CD4-positive, CD25-positive, alpha-beta regulatory T cell (primary cell): ENCODE measurements around the gene PAQR7. TPM values are rescaled to one million over a fixed set of nuclear protein-coding genes. Genes with fewer than 3 reads are reported as not detected.

ENCODE experiments used
- ATAC-seq, 2 donors: fragments of 150-1000 bp; cut with Tn5 transposase; one replicate each; pipeline ENCODE4 v1.10.0; 2021; ENCODE audit warnings: low read depth in 2 of 2, moderate number of reproducible peaks in 2 of 2, moderate library complexity in 1 of 2
- DNase-seq, 3 donors: peaks; one replicate each; pipeline versions ENCODE4 v3.0.0 to v3.0.0-alpha.2; 2012 to 2022; ENCODE audit warnings: mixed read lengths in 1 of 3
- H3K27ac ChIP-seq: one replicate; pipeline ENCODE4 v1.7.0; 2013; ENCODE audit warnings: mild to moderate bottlenecking, low read length; ENCODE audit not compliant: insufficient read depth, poor library complexity, severe bottlenecking
- H3K27me3 ChIP-seq: one replicate; pipeline ENCODE4 v1.7.0; 2013; ENCODE audit warnings: low read length; ENCODE audit not compliant: control insufficient read depth, insufficient read depth
- H3K36me3 ChIP-seq: one replicate; pipeline ENCODE4 v1.7.0; 2013; ENCODE audit warnings: mild to moderate bottlenecking, low read length, moderate library complexity; ENCODE audit not compliant: control insufficient read depth, insufficient read depth
- H3K4me1 ChIP-seq: 2 replicates; pipeline ENCODE4 v1.7.0; 2013; ENCODE audit warnings: mild to moderate bottlenecking, low read length; ENCODE audit not compliant: insufficient read depth, control insufficient read depth, poor library complexity, severe bottlenecking
- H3K4me3 ChIP-seq: one replicate; pipeline ENCODE4 v1.7.0; 2013; ENCODE audit warnings: low read depth, mild to moderate bottlenecking, low read length, moderate library complexity
- H3K9me3 ChIP-seq, 2 experiments: 1 replicate in 1 of 2; 2 replicates in 1 of 2; pipeline ENCODE4 v1.7.0; 2013; ENCODE audit warnings: low read length in 2 of 2, mild to moderate bottlenecking in 1 of 2, moderate library complexity in 1 of 2; ENCODE audit not compliant: control insufficient read depth in 2 of 2
- H3K27ac Mint-ChIP-seq, 3 donors: one replicate each; pipeline ENCODE4 v1.8.0; 2020 to 2022; ENCODE audit warnings: mild to moderate bottlenecking in 3 of 3, mixed read lengths in 3 of 3, moderate library complexity in 2 of 3
- H3K27me3 Mint-ChIP-seq: one replicate; pipeline ENCODE4 v1.8.0; 2022; ENCODE audit warnings: mild to moderate bottlenecking, mixed read lengths
- H3K36me3 Mint-ChIP-seq: one replicate; pipeline ENCODE4 v1.8.0; 2020; ENCODE audit warnings: mixed read lengths
- H3K4me1 Mint-ChIP-seq, 4 donors: one replicate each; pipeline ENCODE4 v1.8.0; 2020 to 2022; ENCODE audit warnings: mixed read lengths in 4 of 4, mild to moderate bottlenecking in 1 of 4
- H3K4me3 Mint-ChIP-seq, 4 donors: one replicate each; pipeline ENCODE4 v1.8.0; 2020 to 2022; ENCODE audit warnings: mild to moderate bottlenecking in 4 of 4, mixed read lengths in 4 of 4, moderate library complexity in 3 of 4
- H3K9me3 Mint-ChIP-seq, 7 donors: one replicate each; pipeline ENCODE4 v1.8.0; 2020 to 2022; ENCODE audit warnings: mixed read lengths in 7 of 7, mild to moderate bottlenecking in 3 of 7, moderate library complexity in 2 of 7
- polyA plus RNA-seq, 4 donors: library from polyadenylated mRNA; unstranded; fragments of 300-500 nt; fragmentation: Illumina TruSeq; gene quantifications; one replicate each; pipeline ENCODE4 v1.2.3, GENCODE V29; 2021
- total RNA-seq: library from RNA; stranded (reverse); gene quantifications from one replicate; pipeline ENCODE4 v1.2.3, GENCODE V29; 2022

Gene PAQR7
- total and polyA plus RNA-seq, 5 donors from 2014 or later, result 0.24 to 1.6 (median 0.42) TPM; not detected in 2

DNA sequence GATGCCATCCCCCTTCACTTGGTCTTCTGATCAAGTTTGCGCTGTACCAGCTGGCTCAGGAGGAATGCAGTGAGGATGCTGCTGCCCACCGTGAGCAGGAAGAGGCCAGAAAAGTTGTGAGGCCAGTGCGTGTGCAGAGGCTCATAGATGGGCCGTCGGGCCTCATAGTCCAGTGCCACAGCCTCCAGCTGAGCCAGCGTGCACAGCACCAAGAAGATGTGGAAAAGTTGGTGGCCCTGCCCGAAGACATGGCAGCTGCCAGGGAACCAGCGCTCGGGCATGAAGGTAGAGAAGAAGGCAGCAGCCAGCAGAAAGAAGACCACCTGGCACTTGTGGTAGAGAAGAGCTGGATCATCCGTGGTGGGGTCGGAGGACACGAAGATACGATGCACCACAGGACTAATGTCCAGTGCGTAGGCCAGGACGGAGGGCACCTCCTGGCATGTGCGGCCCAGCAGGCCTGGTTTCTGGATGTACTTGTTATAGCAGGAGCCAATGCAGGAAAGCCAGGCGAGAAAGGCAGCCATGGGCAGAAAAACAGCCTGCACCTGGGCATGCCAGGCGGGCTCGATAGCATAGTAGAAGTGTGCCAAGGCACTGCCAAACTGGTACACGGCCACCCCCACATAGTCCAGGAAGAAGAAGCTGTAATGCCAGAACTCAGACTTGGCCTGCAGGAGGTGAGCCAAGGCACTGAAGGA is 12.6 kb downstream of the PAQR7 start:
- Histone ChIP-seq H3K27me3 (no peaks in the 10 kb centered on the region), H3K4me3 (no peak overlapping the region), H3K4me1 (peaks cover 15% of the 10 kb centered on the region), H3K27ac (no peak overlapping the region), H3K36me3 (no peaks in the 10 kb centered on the region), H3K9me3 (no peaks in the 10 kb centered on the region)
- no peaks in the 10 kb centered on the region for H3K27me3 Mint-ChIP-seq
- H3K9me3 Mint-ChIP-seq, result no peaks in the 10 kb centered on the region
- no peak for DNase-seq
- ATAC-seq, result no peak
- no peak overlapping the region for H3K4me3 Mint-ChIP-seq
- H3K27ac Mint-ChIP-seq, result peak overlapping the region in 2 of 3 donors; percentile 14 to 75
- H3K4me1 Mint-ChIP-seq, result peaks cover 9 to 27% (median 12%) of the 10 kb centered on the region in 4 donors
- H3K36me3 Mint-ChIP-seq, result peaks cover 10% of the 10 kb centered on the region

DNA sequence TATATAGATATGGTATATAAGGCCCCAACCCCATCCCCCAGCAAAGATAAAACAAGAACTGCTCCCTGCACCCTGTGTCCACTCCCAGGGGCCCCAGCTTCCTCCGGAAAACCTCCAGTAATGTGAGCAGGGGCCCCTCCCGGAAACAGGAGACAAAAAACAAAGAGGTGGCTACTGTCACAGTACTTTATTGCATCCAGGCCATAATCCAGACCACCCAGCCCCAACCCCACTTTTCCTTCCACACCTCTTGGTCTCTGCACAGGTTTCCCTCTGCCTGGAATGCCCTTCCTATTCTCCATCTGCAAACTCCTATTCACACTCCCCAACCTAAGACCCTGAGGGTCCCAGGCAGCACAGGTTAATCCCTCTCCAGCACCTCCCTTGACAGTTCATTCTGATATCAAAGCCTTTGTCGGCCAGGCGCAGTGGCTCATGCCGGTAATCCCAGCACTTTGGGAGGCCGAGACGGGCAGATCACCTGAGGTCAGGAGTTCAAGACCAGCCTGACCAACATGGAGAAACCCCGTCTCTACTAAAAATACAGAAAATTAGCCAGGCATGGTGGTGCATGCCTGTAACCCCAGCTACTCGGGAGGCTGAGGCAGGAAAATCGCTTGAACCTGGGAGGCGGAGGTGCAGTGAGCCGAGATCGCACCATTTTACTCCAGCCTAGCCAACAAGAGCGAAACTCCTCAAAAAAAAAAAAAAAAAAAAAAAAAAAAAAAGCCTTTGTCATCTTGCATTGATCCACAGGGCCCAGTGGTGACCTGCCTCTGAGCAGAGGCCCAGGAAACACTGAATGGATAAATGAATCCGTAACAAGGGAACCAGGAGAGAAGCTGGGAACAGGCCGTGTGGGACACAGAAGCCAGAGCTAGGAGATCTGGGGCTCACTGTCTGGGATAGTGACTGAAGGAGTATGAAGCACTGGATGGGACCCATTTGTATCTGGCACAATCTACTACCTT is 13.9 kb downstream of the PAQR7 start:
- H3K27ac Mint-ChIP-seq, result peak overlapping the region; percentile 47 to 78 (median 63)
- ATAC-seq, result no peak
- H3K27me3 Mint-ChIP-seq, result no peaks in the 10 kb centered on the region
- no peak for DNase-seq
- H3K36me3 ChIP-seq, result no peaks in the 10 kb centered on the region
- H3K27ac ChIP-seq, result no peak overlapping the region
- peaks cover 15% of the 10 kb centered on the region for H3K4me1 ChIP-seq
- H3K9me3 Mint-ChIP-seq, result no peaks in the 10 kb centered on the region
- no peaks in the 10 kb centered on the region for H3K27me3 ChIP-seq
- H3K4me1 Mint-ChIP-seq, result peaks cover 9 to 27% (median 12%) of the 10 kb centered on the region in 4 donors
- H3K36me3 Mint-ChIP-seq, result peaks cover 5% of the 10 kb centered on the region
- H3K4me3 Mint-ChIP-seq, result peak overlapping the region in 2 of 4 donors; percentile 47 to 62
- H3K9me3 ChIP-seq, result no peaks in the 10 kb centered on the region
- no peak overlapping the region for H3K4me3 ChIP-seq

DNA sequence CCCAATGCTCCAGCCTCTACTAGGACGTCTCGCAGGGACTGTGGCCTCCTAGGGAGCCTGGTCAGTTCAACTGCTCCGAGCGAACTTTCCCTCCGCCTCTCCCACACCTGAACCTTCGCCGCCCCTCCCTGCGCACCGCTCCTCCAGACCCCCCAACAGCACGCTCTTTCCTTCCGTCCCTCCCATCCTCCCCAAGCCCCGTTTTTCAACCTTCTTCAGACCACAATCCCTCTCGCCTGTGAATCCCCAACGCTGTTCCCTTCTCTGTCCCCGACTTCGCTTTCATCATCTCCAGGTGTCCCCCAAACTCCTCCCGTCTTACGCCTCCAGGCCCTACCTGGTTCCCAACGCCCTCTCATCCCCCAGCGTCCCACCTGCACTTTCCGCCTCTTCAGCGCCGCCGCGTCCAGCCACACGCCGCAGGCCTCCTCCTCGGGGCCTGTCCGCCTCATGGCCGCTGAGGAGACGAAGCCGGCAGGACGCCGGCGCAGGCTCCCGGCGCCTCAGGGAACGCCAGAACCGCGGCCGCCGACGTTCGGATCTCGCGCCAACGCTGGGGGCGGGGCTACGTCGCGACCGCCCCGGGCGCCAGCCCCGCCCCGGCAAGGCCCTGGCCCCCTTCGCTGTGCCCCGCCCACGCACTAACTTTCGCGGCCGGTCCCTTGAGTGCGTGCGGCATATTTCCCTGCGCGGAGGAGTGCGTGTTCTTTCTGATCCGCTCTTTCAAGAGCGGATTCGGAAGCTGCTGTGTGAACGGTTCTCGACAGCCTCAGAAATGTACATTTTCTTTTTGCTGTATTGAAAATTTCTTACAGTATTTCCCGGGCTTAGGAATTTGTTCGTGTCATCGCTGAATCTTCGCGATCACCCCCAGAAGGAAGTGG is 16.4 kb downstream of the PAQR7 start, which contains the start of gene AUNIP:
Gene AUNIP (minus strand): TSS at position 552 of the 884 bp plus-strand sequence. CDS start 100 bp downstream, at position 452.
- peaks cover 15% of the 10 kb centered on the region for H3K4me1 ChIP-seq
- peak within 1 kb of the TSS; percentile 94 for H3K4me3 ChIP-seq
- H3K4me1 Mint-ChIP-seq, result peaks cover 9 to 27% (median 12%) of the 10 kb centered on the region in 4 donors
- H3K36me3 Mint-ChIP-seq, result no peaks in the 10 kb centered on the region
- H3K27ac ChIP-seq, result peak within 1 kb of the TSS; percentile 72
- H3K9me3 ChIP-seq, result no peaks in the 10 kb centered on the region
- peak within 1 kb of the TSS; percentile 66 to 96 (median 94) for H3K27ac Mint-ChIP-seq
- H3K27me3 Mint-ChIP-seq, result no peaks in the 10 kb centered on the region
- no peaks in the 10 kb centered on the region for H3K27me3 ChIP-seq
- no peaks in the 10 kb centered on the region for H3K9me3 Mint-ChIP-seq
- DNase-seq (peak; percentile 84 to 91 (median 87)), ATAC-seq (peak; percentile 97 to 99)
- H3K36me3 ChIP-seq, result no peaks in the 10 kb centered on the region
- H3K4me3 Mint-ChIP-seq, result peak within 1 kb of the TSS; percentile 90 to 97 (median 93)

DNA sequence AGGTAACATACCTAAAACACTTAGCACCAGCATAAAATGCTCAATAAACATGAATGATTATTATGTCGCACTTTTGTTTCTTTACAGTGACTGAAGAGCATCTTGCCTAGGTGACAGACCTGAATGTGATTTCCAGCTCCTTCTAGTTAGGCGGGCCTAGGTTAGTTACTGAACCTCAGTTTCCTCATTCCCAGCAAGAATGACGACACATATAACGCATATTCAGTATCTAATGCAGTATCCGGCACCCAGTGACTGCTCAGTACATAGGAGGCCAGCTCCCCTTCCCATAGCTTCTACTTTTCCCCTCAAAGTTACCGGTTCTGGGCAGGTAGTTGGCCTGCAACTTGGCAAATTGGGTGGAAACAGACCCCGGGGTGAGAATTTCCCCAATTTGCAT is 17.0 kb downstream of the PAQR7 start:
- peak overlapping the region in 1 of 3 donors; percentile 60 for H3K27ac Mint-ChIP-seq
- peaks cover 15% of the 10 kb centered on the region for H3K4me1 ChIP-seq
- H3K9me3 Mint-ChIP-seq, result no peaks in the 10 kb centered on the region

DNA sequence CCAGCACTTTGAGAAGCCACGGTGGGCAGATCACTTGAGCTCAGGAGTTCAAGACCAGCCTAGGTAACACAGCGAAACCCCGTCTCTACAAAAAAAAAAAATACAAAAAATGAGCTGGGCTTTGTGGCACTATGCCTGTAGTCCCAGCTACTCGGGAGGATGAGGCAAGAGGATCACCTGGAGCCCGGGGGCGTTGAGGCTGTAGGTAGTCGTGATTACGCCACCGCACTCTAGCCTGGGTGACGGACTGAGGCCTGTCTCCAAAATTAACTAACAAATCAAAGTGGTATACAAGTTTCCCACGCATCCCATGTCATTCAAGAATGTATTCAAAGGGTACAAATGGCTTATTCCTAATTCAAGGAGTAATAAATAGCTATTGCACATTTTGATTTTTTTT is 18.7 kb downstream of the PAQR7 start:
- Histone ChIP-seq H3K27me3 (no peaks in the 10 kb centered on the region), H3K4me3 (no peak overlapping the region), H3K4me1 (peaks cover 15% of the 10 kb centered on the region), H3K9me3 (no peaks in the 10 kb centered on the region), H3K27ac (no peak overlapping the region), H3K36me3 (no peaks in the 10 kb centered on the region)
- DNase-seq, result no peak
- ATAC-seq, result no peak
- Mint-ChIP-seq H3K36me3 (no peaks in the 10 kb centered on the region), H3K4me1 (peaks cover 9 to 25% (median 12%) of the 10 kb centered on the region in 4 donors), H3K27me3 (no peaks in the 10 kb centered on the region), H3K9me3 (no peaks in the 10 kb centered on the region), H3K4me3 (peak overlapping the region in 1 of 4 donors; percentile 30), H3K27ac (no peak overlapping the region)

More for the DNA sequence above, 17.0 kb downstream of the PAQR7 start:
- Mint-ChIP-seq H3K4me1 (peaks cover 9 to 27% (median 12%) of the 10 kb centered on the region in 4 donors), H3K27me3 (no peaks in the 10 kb centered on the region), H3K36me3 (no peaks in the 10 kb centered on the region), H3K4me3 (peak overlapping the region; percentile 80 to 97 (median 93))
- no peaks in the 10 kb centered on the region for H3K27me3 ChIP-seq
- H3K27ac ChIP-seq, result no peak overlapping the region
- DNase-seq (no peak), ATAC-seq (no peak)
- no peaks in the 10 kb centered on the region for H3K9me3 ChIP-seq
- peak overlapping the region; percentile 75 for H3K4me3 ChIP-seq
- no peaks in the 10 kb centered on the region for H3K36me3 ChIP-seq

DNA sequence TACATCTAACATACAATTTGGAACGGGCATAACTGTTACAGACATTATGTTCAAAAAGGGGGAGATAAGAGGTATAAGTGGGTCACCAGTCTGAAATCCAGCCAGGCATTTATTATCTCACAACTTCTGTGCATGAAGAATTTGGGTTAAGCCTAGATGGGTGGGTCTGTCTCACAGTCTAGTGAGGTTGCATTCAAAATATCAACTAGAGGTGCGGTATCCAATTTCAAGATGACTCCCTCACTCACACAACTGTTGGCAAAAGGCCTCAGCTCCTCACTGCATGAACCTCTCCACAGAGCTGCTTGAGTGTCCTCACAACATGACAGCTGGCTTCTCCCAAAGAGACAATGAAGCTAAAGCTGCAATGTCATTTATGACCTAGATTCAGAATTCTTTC is 21.0 kb downstream of the PAQR7 start:
- Mint-ChIP-seq H3K4me1 (peaks cover 7 to 12% (median 9%) of the 10 kb centered on the region in 4 donors), H3K9me3 (peaks cover 0 to 2% (median 0%) of the 10 kb centered on the region in 7 donors)
- peaks cover 10% of the 10 kb centered on the region for H3K4me1 ChIP-seq

DNA sequence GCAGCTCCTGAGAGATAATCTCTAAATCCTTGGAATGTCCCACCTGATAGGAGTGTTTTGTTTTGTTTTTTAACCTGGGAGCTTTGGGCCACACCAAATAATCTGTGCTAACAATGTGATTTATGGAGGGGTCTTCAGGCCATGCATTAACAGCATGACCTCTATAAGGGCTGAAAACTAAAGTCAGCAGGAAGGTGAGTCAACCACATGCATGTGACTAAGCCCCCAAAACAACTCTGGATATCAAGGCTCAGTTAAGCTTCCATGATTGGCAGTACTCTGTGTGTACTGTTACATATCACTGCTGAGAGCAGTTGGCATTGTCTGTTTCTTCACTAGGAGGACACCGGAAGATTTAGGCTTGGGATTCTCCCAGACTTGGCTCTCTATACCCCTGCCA is 27.0 kb downstream of the PAQR7 start:
- no peaks in the 10 kb centered on the region for H3K27me3 Mint-ChIP-seq
- no peaks in the 10 kb centered on the region for H3K4me1 Mint-ChIP-seq
- no peaks in the 10 kb centered on the region for H3K36me3 Mint-ChIP-seq
- no peaks in the 10 kb centered on the region for H3K4me1 ChIP-seq
- peaks cover 0 to 2% (median 0%) of the 10 kb centered on the region in 7 donors for H3K9me3 Mint-ChIP-seq
- no peak overlapping the region for H3K4me3 Mint-ChIP-seq
- H3K27ac Mint-ChIP-seq, result no peak overlapping the region
- H3K27ac ChIP-seq, result no peak overlapping the region
- H3K4me3 ChIP-seq, result no peak overlapping the region
- H3K27me3 ChIP-seq, result no peaks in the 10 kb centered on the region
- no peak for ATAC-seq
- no peak for DNase-seq
- no peaks in the 10 kb centered on the region for H3K36me3 ChIP-seq
- no peaks in the 10 kb centered on the region for H3K9me3 ChIP-seq

More for the DNA sequence above, 21.0 kb downstream of the PAQR7 start:
- DNase-seq, result no peak
- Histone ChIP-seq H3K9me3 (no peaks in the 10 kb centered on the region), H3K36me3 (no peaks in the 10 kb centered on the region), H3K4me3 (no peak overlapping the region), H3K27ac (no peak overlapping the region), H3K27me3 (no peaks in the 10 kb centered on the region)
- Mint-ChIP-seq H3K27ac (no peak overlapping the region), H3K4me3 (no peak overlapping the region), H3K27me3 (no peaks in the 10 kb centered on the region), H3K36me3 (no peaks in the 10 kb centered on the region)
- ATAC-seq, result no peak
